Type B pancreatic cell (in vitro differentiated cells): Measurements from ENCODE around the gene CDC42EP3. TPM values are rescaled to one million over a fixed set of nuclear protein-coding genes. Genes with fewer than 3 reads are reported as not detected.

Source experiments
- DNase-seq: peaks from one replicate; pipeline ENCODE4 v3.0.0; 2021; ENCODE audit warnings: mixed read lengths; ENCODE audit not compliant: unreplicated experiment; ENCODE audit errors: extremely low spot score
- H3K27ac Mint-ChIP-seq: 2 replicates; pipeline ENCODE4 v1.8.0; 2021; ENCODE audit warnings: mild to moderate bottlenecking, mixed read lengths
- H3K27me3 Mint-ChIP-seq: 2 replicates; pipeline ENCODE4 v1.8.0; 2021; ENCODE audit warnings: mixed read lengths
- H3K36me3 Mint-ChIP-seq: 2 replicates; pipeline ENCODE4 v1.8.0; 2021; ENCODE audit warnings: mixed read lengths
- H3K4me1 Mint-ChIP-seq: one replicate; pipeline ENCODE4 v1.8.0; 2021; ENCODE audit warnings: mixed read lengths; ENCODE audit not compliant: unreplicated experiment
- H3K4me3 Mint-ChIP-seq: 2 replicates; pipeline ENCODE4 v1.8.0; 2021; ENCODE audit warnings: mild to moderate bottlenecking, mixed read lengths
- H3K9me3 Mint-ChIP-seq: 2 replicates; pipeline ENCODE4 v1.8.0; 2021; ENCODE audit warnings: mixed read lengths
- total RNA-seq: library from RNA; stranded (reverse); gene quantifications from 2 replicates; pipeline ENCODE4 v1.2.1, GENCODE V29; 2021; ENCODE audit warnings: low replicate concordance
- TF ChIP-seq, protein P1 (sequence below): fragments of 200-600 bp; sonication (generic); conservative IDR thresholded peaks from 2 replicates; pipeline ENCODE4 v1.5.0; 2021; ENCODE audit warnings: antibody characterized with exemption, mild to moderate bottlenecking

CDC42EP3 gene
- total RNA-seq, 1 donor from 2014 or later: 43.7 TPM

DNA sequence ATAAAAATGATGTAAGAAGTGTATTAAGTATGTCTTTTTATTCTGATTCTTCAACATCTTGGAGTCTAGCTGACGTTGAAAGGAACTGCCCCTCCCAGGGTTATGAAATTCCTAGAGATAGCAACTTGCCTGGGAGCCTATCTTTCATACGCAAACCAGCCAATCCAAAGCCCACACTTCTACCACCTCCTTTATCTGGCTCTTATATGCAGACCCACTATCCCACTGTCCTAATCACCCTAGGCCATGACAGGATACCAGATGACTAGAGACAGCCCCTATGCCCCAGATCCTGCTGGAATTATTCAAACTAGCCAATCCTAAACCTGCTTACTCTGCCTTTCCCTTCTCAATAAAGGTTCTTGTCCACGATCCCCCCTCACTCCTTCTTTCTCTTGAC is 11.8 kb upstream of the CDC42EP3 start:
- no peak for DNase-seq
- Mint-ChIP-seq H3K27ac (no peak overlapping the region), H3K9me3 (peaks cover 5% of the 10 kb centered on the region), H3K36me3 (no peaks in the 10 kb centered on the region), H3K4me3 (no peak overlapping the region), H3K4me1 (no peaks in the 10 kb centered on the region), H3K27me3 (no peaks in the 10 kb centered on the region)
- TF ChIP-seq, protein P1, sequence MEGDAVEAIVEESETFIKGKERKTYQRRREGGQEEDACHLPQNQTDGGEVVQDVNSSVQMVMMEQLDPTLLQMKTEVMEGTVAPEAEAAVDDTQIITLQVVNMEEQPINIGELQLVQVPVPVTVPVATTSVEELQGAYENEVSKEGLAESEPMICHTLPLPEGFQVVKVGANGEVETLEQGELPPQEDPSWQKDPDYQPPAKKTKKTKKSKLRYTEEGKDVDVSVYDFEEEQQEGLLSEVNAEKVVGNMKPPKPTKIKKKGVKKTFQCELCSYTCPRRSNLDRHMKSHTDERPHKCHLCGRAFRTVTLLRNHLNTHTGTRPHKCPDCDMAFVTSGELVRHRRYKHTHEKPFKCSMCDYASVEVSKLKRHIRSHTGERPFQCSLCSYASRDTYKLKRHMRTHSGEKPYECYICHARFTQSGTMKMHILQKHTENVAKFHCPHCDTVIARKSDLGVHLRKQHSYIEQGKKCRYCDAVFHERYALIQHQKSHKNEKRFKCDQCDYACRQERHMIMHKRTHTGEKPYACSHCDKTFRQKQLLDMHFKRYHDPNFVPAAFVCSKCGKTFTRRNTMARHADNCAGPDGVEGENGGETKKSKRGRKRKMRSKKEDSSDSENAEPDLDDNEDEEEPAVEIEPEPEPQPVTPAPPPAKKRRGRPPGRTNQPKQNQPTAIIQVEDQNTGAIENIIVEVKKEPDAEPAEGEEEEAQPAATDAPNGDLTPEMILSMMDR: no peak

DNA sequence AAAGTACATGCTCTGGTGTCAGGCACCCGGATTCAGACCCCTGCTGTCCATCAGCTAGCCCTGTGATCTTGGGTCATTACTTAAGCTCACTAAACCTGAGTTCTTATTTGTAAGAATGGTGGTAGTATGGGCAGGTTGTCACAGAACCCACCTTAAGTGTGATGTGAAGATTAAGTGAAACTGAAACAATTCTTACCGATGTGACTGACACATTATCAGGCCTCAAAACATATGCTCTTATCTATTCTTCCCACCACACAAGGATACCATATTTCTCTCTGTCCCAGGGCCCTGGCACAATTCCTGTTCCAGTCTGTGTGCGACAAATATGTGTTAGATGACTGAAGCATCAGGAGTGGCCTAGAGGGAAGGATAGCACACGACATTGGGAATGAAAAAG is 11.0 kb upstream of the CDC42EP3 start:
- no peak for DNase-seq
- Mint-ChIP-seq H3K27ac (no peak overlapping the region), H3K36me3 (no peaks in the 10 kb centered on the region), H3K4me3 (no peak overlapping the region), H3K27me3 (no peaks in the 10 kb centered on the region), H3K4me1 (no peaks in the 10 kb centered on the region), H3K9me3 (peaks cover 5% of the 10 kb centered on the region)
- TF ChIP-seq, protein P1: no peak

DNA sequence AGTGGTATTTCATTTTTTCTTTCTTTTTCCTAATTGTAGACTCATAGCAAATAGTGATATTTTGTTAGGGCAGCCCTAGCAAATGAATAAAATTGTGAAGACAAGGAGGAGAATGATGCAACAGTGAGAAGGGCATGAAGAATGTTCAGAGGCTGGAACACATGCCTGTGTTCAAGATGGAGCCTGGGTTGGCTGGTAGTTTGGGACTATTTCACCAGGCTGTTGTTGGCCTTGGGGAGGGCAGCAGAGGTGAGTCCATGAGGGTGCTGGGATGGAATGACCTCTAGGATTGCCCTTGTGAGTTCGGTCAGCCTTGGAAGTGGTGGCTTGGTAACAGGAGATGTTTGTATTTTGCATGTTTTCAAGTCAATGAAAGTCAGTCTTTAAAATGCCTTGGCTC is 10.1 kb upstream of the CDC42EP3 start:
- no peaks in the 10 kb centered on the region for H3K36me3 Mint-ChIP-seq
- no peak overlapping the region for H3K27ac Mint-ChIP-seq
- H3K4me3 Mint-ChIP-seq: no peak overlapping the region
- TF ChIP-seq, protein P1: no peak
- no peaks in the 10 kb centered on the region for H3K27me3 Mint-ChIP-seq
- H3K9me3 Mint-ChIP-seq: peaks cover 5% of the 10 kb centered on the region
- no peaks in the 10 kb centered on the region for H3K4me1 Mint-ChIP-seq
- DNase-seq: no peak

DNA sequence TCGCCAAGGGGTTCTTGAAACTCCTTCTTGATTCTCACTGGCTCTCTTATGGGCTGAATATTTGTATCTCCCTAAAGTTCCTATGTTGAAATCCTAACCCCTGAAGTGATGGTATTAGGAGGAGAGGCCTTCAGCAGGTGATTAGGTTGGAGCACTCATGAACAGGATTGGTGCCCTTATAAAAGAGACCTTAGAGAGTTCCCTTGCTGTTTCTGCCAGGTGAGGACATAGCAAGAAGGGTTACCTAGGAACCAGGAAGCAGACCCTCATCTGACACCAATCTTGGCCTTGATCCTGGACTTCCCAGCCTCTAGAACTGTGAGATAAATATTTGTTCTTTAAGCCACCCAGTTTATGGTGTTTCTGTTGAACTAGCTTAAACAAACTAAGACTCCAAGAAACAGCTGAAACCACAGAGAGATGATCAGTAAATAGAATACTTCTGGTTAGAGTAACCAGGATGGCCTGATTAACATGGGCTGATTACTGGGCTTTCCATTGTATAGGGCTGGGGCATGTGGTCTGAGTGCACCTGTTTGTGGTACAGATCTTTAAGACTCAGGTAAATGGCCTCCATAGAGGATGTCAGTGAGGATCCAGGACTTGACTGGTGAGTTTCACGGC is 7.7 kb upstream of the CDC42EP3 start:
- H3K27me3 Mint-ChIP-seq: no peaks in the 10 kb centered on the region
- TF ChIP-seq, protein P1: no peak
- H3K4me1 Mint-ChIP-seq: no peaks in the 10 kb centered on the region
- no peaks in the 10 kb centered on the region for H3K36me3 Mint-ChIP-seq
- no peak for DNase-seq
- peaks cover 5% of the 10 kb centered on the region for H3K9me3 Mint-ChIP-seq
- H3K4me3 Mint-ChIP-seq: no peak overlapping the region
- no peak overlapping the region for H3K27ac Mint-ChIP-seq

DNA sequence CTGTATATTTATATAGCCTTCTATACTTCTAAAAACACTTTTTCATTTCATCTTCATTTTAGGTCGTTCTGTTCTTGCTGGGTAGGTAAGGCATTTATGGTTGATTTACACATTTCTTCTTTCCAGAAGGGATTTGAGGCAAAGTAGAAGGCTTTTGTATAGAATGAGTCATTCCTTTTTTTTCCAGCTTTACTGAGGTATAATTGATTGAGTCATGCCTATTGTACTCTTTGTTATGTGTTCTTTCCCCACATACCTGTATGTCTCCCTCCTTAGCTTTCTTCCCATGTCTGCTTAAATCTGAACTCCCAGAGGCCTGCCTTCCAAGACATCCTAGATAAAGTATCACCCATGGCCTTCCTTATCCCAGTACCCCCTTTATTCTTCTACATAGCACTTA is 4.8 kb upstream of the CDC42EP3 start:
- TF ChIP-seq, protein P1: no peak
- no peak for DNase-seq
- Mint-ChIP-seq H3K9me3 (no peaks in the 10 kb centered on the region), H3K36me3 (no peaks in the 10 kb centered on the region), H3K4me3 (no peak overlapping the region), H3K27ac (no peak overlapping the region), H3K4me1 (peaks cover 9% of the 10 kb centered on the region), H3K27me3 (peaks cover 3% of the 10 kb centered on the region)

GRCh38 chr2:37674946-37675345 is 3.5 kb upstream of the CDC42EP3 start:
- Mint-ChIP-seq H3K27me3 (peaks cover 11% of the 10 kb centered on the region), H3K36me3 (peaks cover under 1% of the 10 kb centered on the region), H3K27ac (no peak overlapping the region), H3K4me1 (peaks cover 19% of the 10 kb centered on the region), H3K4me3 (no peak overlapping the region), H3K9me3 (no peaks in the 10 kb centered on the region)
- TF ChIP-seq, protein P1: no peak
- no peak for DNase-seq
